ENCODE data around the gene CDK18. TPM values are rescaled to one million over a fixed set of nuclear protein-coding genes. Genes with fewer than 3 reads are reported as not detected.

CDK18 gene
- total RNA-seq, 1 donor from 2014 or later = 17.8 TPM

- Mint-ChIP-seq H3K27ac (ENCODE audit: unreplicated experiment) (no peak overlapping the region), H3K4me1 (ENCODE audit: low read depth, unreplicated experiment) (peaks cover 17% of the 10 kb centered on the region)
- TF ChIP-seq EZH2 (IDR thresholded peaks at IDR 0.05; ENCODE audit: insufficient read depth, low read length) (no peak), CTCF (IDR thresholded peaks at IDR 0.05; ENCODE audit: insufficient read depth, low read depth, low read length) (no peak)
Observed at GRCh38 chr1:205514211-205515142, 10.0 kb downstream of the CDK18 start.

DNA sequence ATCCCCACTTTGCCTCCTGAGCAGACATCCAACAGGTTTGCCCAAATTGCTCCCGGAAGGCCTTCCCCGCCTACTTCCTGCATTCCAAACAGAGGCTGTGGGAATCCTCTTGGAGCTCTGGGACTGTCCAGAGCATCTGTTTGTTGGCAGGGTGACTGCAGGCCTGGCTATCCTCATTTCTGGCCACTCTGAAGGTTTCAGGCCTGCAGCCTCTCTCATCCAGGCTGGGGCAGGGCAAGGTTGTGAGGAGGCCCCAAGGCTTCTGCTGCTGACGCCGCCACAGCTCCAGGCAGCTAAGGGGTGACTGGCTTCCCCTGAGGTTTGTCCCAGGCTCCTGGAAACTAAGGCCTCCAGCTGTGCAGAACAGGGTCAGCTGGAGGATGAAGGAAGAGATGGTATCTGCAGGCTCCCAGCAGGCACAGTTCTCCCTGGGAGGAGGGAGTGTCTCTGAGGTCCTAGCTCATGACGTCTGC, 11.3 kb downstream of the CDK18 start:
- peaks cover 17% of the 10 kb centered on the region for H3K4me1 Mint-ChIP-seq (ENCODE audit: low read depth, unreplicated experiment)
- H3K27ac Mint-ChIP-seq (ENCODE audit: unreplicated experiment) = peak overlapping the region; percentile 26
- TF ChIP-seq CTCF (IDR thresholded peaks at IDR 0.05; ENCODE audit: insufficient read depth, low read depth, low read length) (no peak), EZH2 (IDR thresholded peaks at IDR 0.05; ENCODE audit: insufficient read depth, low read length) (no peak)
- H3K36me3 Mint-ChIP-seq (ENCODE audit: low read depth, unreplicated experiment) = peaks cover 4% of the 10 kb centered on the region
- DNase-seq (ENCODE audit: low read depth) (no peak), FAIRE-seq (no peak)
- no peak overlapping the region for H3K4me3 Mint-ChIP-seq (ENCODE audit: unreplicated experiment)
- H3K27me3 Mint-ChIP-seq (ENCODE audit: low read depth, unreplicated experiment) = peaks cover 16% of the 10 kb centered on the region
- Histone ChIP-seq H3K36me3 (ENCODE audit: insufficient read depth, low read length) (no peaks in the 10 kb centered on the region), H3K4me2 (ENCODE audit: low read length) (no peak overlapping the region), H3K79me2 (ENCODE audit: insufficient read depth, low read length) (no peaks in the 10 kb centered on the region), H3K27me3 (ENCODE audit: insufficient read depth, low read length) (peaks cover 15% of the 10 kb centered on the region), H3K4me3 (ENCODE audit: insufficient read depth, low read depth, low read length) (no peak overlapping the region), H3K9me3 (ENCODE audit: insufficient read depth, low read depth, low read length) (no peaks in the 10 kb centered on the region), H2AFZ (ENCODE audit: low read depth, low read length) (peak overlapping the region; percentile 26), H3K27ac (ENCODE audit: low read depth, low read length) (no peak overlapping the region), H3K4me1 (ENCODE audit: insufficient read depth, low read length) (no peaks in the 10 kb centered on the region), H4K20me1 (ENCODE audit: insufficient read depth, low read length) (no peaks in the 10 kb centered on the region), H3K9ac (ENCODE audit: low read length) (no peak overlapping the region)
- no peaks in the 10 kb centered on the region for H3K9me3 Mint-ChIP-seq (ENCODE audit: unreplicated experiment)

More at GRCh38 chr1:205514211-205515142, 10.0 kb downstream of the CDK18 start:
- no peaks in the 10 kb centered on the region for H3K9me3 ChIP-seq (ENCODE audit: insufficient read depth, low read depth, low read length)
- no peaks in the 10 kb centered on the region for H4K20me1 ChIP-seq (ENCODE audit: insufficient read depth, low read length)
- H3K9me3 Mint-ChIP-seq (ENCODE audit: unreplicated experiment) = no peaks in the 10 kb centered on the region
- H3K27me3 Mint-ChIP-seq (ENCODE audit: low read depth, unreplicated experiment) = peaks cover 15% of the 10 kb centered on the region
- H3K36me3 Mint-ChIP-seq (ENCODE audit: low read depth, unreplicated experiment) = peaks cover 4% of the 10 kb centered on the region
- H3K9ac ChIP-seq (ENCODE audit: low read length) = no peak overlapping the region
- H3K27me3 ChIP-seq (ENCODE audit: insufficient read depth, low read length) = peaks cover 15% of the 10 kb centered on the region
- H2AFZ ChIP-seq (ENCODE audit: low read depth, low read length) = no peak overlapping the region
- no peak overlapping the region for H3K27ac ChIP-seq (ENCODE audit: low read depth, low read length)
- H3K4me1 ChIP-seq (ENCODE audit: insufficient read depth, low read length) = no peaks in the 10 kb centered on the region
- FAIRE-seq = no peak
- no peak overlapping the region for H3K4me2 ChIP-seq (ENCODE audit: low read length)
- peak overlapping the region; percentile 45 for H3K4me3 Mint-ChIP-seq (ENCODE audit: unreplicated experiment)
- no peak overlapping the region for H3K4me3 ChIP-seq (ENCODE audit: insufficient read depth, low read depth, low read length)
- no peak for DNase-seq (ENCODE audit: low read depth)
- no peaks in the 10 kb centered on the region for H3K79me2 ChIP-seq (ENCODE audit: insufficient read depth, low read length)
- no peaks in the 10 kb centered on the region for H3K36me3 ChIP-seq (ENCODE audit: insufficient read depth, low read length)

DNA sequence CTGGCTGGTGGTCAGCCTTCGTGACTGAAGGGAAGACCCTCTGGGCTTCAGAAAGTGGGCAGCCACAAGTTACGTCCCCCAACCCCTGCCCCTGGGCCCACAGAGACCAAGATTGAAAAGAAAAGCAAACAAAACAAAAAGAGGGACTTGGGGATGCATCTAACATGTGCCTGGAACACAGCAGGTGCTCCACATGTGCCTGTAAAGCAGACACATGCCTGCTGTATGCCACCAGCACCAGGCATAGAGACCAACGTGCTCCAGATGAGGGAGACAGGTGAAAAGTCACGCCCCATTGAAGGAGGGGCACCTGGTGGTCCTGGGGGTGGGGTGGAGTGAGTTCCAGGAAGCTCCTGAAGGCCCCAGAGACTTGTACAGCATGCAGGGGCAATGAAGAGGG, 11.9 kb downstream of the CDK18 start:
- Histone ChIP-seq H3K4me2 (ENCODE audit: low read length) (no peak overlapping the region), H3K4me3 (ENCODE audit: insufficient read depth, low read depth, low read length) (no peak overlapping the region), H3K9ac (ENCODE audit: low read length) (no peak overlapping the region), H3K27me3 (ENCODE audit: insufficient read depth, low read length) (peaks cover 15% of the 10 kb centered on the region), H3K27ac (ENCODE audit: low read depth, low read length) (no peak overlapping the region), H2AFZ (ENCODE audit: low read depth, low read length) (no peak overlapping the region), H4K20me1 (ENCODE audit: insufficient read depth, low read length) (no peaks in the 10 kb centered on the region), H3K36me3 (ENCODE audit: insufficient read depth, low read length) (no peaks in the 10 kb centered on the region), H3K9me3 (ENCODE audit: insufficient read depth, low read depth, low read length) (no peaks in the 10 kb centered on the region), H3K4me1 (ENCODE audit: insufficient read depth, low read length) (no peaks in the 10 kb centered on the region), H3K79me2 (ENCODE audit: insufficient read depth, low read length) (no peaks in the 10 kb centered on the region)
- Mint-ChIP-seq H3K4me3 (ENCODE audit: unreplicated experiment) (no peak overlapping the region), H3K27me3 (ENCODE audit: low read depth, unreplicated experiment) (peaks cover 16% of the 10 kb centered on the region), H3K27ac (ENCODE audit: unreplicated experiment) (peak overlapping the region; percentile 26), H3K4me1 (ENCODE audit: low read depth, unreplicated experiment) (peaks cover 14% of the 10 kb centered on the region), H3K9me3 (ENCODE audit: unreplicated experiment) (no peaks in the 10 kb centered on the region), H3K36me3 (ENCODE audit: low read depth, unreplicated experiment) (peaks cover 4% of the 10 kb centered on the region)
- no peak for TF ChIP-seq CTCF (IDR thresholded peaks at IDR 0.05; ENCODE audit: insufficient read depth, low read depth, low read length)
- FAIRE-seq (no peak), DNase-seq (ENCODE audit: low read depth) (no peak)

All from astrocyte (in vitro differentiated cells and primary cell).